T-helper 2 cell (primary cell): ENCODE data around the gene TAF13.
"Not testable (repeated sequence)": the region's sequence is repeated elsewhere in the genome, so short reads cannot be mapped to it uniquely, and the experiment has no call there.

Source experiments
- DNase-seq, 5 experiments: peaks; one replicate each; pipeline versions ENCODE4 v3.0.0 to v3.0.0-alpha.2; 2012 to 2022

TAF13 gene

GRCh38 chr1:109045595-109045994 is 30.2 kb downstream of the TAF13 start:
- no peak for DNase-seq

- peak; percentile 90 to 99 (median 96) for DNase-seq
These were observed 34.0 kb downstream of the TAF13 start, which contains the start of gene WDR47 for GRCh38 chr1:109041621-109042468. Gene WDR47 (minus strand): TSS chr1:109042102. CDS start chr1:109023512, 18,590 bp downstream.

- DNase-seq, result peak in 2 of 5 experiments; percentile 11 to 49
These were observed 34.7 kb downstream of the TAF13 start for GRCh38 chr1:109040989-109041620.

GRCh38 chr1:109040627-109040988 is 35.2 kb downstream of the TAF13 start:
- no peak for DNase-seq

- DNase-seq, result no peak
These were observed 41.4 kb downstream of the TAF13 start for GRCh38 chr1:109034382-109034781.

- not testable (repeated sequence) for DNase-seq
These were observed 46.3 kb downstream of the TAF13 start for GRCh38 chr1:109029493-109029892.

GRCh38 chr1:109027841-109028240 is 48.0 kb downstream of the TAF13 start:
- DNase-seq, result no peak

GRCh38 chr1:109025694-109026093 is 50.1 kb downstream of the TAF13 start:
- DNase-seq, result no peak

- DNase-seq, result no peak
These were observed 51.2 kb downstream of the TAF13 start for GRCh38 chr1:109024646-109025045.

- no peak for DNase-seq
These were observed 55.0 kb downstream of the TAF13 start for GRCh38 chr1:109020693-109021257.

- DNase-seq, result not testable (repeated sequence)
These were observed 58.1 kb downstream of the TAF13 start for GRCh38 chr1:109017719-109018118.

GRCh38 chr1:109017134-109017533 is 58.7 kb downstream of the TAF13 start:
- DNase-seq, result no peak
